Measurements from ENCODE around the gene FBXO42.

FBXO42 gene

GRCh38 chr1:16204216-16204615, 148.1 kb downstream of the FBXO42 start:
- no peak for DNase-seq (ENCODE audit: low spot score)

DNA sequence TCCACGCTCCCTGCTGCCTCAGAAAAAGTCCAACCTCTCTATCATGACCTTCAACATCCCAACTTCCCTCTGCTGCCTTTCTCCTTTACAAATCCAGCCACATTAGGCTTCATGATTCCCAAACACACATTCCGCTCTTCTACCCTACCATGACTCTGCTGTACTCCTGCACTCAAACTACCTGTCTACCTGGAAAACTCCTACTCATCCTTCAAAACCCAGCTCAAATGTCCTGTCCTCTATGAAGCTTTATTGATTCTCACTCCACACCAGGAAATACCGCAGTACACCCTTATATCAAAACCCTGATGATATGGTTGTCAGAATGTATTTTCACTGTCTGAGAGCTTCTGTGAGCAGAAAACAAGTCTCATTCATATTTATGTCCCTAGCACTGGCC, 148.7 kb downstream of the FBXO42 start:
- DNase-seq (ENCODE audit: low spot score): no peak

DNA sequence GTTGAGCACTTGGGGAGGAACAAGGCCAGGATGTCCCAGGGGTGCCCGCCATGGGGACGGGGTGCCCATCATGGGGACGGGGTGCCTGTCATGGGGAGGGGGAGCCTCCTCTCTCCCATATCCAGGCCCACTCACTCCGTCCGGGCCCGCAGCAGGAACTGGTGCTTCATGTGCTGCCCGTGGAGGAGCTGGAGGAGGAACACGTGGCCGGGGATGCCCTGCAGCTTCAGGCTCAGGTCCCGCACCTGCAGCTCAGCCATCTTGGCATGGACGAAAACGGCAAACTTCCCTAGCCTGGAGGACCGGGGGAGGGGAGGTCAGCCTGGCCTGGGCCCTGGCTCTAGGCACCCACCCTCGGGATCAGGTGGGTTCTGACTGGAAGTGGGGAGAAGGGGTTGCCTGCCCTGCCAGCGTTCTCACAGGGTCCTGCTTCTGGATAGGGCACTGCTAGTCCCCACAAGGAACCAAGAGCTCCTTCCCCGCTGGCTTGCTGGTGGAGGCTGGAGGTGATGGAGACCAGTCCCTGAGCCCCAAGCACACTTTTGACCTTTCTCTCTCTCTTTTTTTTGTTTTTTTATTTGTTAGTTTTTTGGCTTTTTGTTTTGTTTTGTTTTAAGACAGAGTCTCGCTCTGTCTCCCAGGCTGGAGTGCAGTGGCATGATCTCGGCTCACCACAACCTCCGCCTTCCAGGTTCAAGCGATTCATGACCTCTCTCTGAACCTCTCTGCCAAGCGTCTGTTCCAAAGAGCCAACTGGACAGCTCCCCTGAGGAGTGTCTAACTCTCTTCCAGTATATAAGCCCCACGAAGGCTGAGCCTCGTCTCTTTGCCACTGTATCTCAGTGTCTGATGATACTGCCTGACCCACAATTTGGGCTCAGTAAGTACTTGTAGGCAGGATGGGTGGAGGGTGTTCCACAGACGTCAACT, 149.7 kb downstream of the FBXO42 start:
- no peak for DNase-seq (ENCODE audit: low spot score)

GRCh38 chr1:16199700-16200099, 152.6 kb downstream of the FBXO42 start:
- no peak for DNase-seq (ENCODE audit: low spot score)

- no peak for DNase-seq (ENCODE audit: low spot score)
Observed at GRCh38 chr1:16199157-16199501, 153.2 kb downstream of the FBXO42 start.

GRCh38 chr1:16198444-16199156, 153.7 kb downstream of the FBXO42 start:
- no peak for DNase-seq (ENCODE audit: low spot score)

DNA sequence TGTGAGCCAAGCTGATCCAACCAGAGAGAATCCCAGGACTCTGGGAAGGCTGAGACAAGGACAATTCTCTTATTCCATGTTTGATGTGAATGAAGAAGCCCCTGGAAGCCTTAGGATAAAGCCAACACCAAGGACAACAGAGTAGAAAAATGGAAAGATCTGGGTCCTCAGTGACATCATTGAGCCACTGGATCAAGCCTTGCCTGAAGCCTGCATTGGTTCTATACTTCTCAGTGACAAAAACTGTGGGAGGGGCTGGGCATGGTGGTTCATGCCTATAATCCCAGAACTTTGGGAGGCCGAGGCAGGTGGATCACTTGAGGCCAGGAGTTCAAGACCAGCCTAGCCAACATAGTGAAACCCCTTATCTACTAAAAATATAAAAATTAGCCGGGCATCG, 155.4 kb downstream of the FBXO42 start:
- no peak for DNase-seq (ENCODE audit: low spot score)
